CD4-positive, alpha-beta T cell treated with Interleukin-6 for 4 hours (primary cell): Measurements from ENCODE around the gene SLC25A39.
"Not testable (repeated sequence)": the region's sequence is repeated elsewhere in the genome, so short reads cannot be mapped to it uniquely, and the experiment has no call there.

Source experiments
- DNase-seq: peaks from one replicate; pipeline ENCODE4 v3.0.0-alpha.2; 2020; ENCODE audit warnings: mixed read lengths

The SLC25A39 gene, protein sequence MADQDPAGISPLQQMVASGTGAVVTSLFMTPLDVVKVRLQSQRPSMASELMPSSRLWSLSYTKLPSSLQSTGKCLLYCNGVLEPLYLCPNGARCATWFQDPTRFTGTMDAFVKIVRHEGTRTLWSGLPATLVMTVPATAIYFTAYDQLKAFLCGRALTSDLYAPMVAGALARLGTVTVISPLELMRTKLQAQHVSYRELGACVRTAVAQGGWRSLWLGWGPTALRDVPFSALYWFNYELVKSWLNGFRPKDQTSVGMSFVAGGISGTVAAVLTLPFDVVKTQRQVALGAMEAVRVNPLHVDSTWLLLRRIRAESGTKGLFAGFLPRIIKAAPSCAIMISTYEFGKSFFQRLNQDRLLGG

DNA sequence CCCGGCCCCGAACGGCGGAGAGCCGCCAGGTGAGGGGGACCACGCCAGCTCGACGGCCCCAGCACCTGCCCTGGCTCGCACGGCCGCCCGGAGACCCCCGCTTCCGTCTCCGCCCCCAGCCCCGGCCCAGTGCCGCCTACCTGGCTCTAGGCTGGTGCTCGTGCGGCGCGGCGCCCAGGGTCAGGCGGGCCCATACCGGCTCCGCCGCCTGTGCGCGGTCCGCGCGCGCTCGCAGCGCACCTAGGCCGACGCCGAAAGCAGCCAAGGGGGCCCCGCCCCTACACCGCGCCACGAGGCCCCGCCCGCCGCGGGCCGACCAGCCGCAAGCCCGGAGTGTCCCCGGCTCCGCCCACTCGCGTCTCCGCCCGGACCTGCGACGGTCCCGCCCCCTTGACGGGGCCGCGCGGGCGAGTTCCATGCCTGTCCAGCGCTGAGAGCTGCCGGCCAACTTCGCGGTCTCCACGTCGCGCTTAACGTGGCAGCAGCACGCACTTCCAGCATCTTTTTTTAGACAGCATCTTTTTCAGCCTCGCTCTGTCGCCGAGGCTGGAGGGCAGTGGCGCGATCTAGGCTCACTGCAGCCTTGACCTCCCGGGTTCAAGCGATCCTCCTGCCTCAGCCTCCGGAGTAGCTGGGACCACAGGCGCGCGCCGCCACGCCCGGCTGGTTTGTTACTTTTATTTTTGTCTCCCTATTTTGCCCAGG lies at the start of gene SLC25A39:
SLC25A39 (minus strand) TSS at position 253 of the 705 bp plus-strand sequence. CDS start 1,261 bp downstream, outside the sequence.
- peak; percentile 96 for DNase-seq

DNA sequence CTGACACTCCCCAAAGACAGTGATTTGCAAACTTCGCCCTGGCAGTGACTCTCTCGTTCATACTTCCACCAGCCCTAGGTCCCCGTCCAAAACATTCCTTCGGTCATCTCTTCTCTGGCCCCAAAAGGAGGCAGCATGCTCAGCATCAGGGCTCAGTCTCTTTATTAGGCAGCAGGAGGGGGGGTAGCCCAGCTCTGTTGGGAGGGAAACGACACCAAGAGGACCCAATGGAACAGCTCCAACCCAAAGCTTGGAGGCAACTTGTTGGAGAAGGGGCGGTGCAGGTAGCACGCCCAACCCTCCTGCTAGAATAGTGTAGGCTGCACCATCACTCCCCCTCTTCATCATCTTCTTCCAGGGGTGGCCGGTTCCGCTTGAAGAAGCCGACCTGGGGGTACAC lies 47.4 kb upstream of the SLC25A39 start:
- no peak for DNase-seq

- DNase-seq = not testable (repeated sequence)
Observed at GRCh38 chr17:44369414-44370023, 44.9 kb upstream of the SLC25A39 start.

- not testable (repeated sequence) for DNase-seq
Observed at GRCh38 chr17:44368391-44369243, 44.0 kb upstream of the SLC25A39 start.

DNA sequence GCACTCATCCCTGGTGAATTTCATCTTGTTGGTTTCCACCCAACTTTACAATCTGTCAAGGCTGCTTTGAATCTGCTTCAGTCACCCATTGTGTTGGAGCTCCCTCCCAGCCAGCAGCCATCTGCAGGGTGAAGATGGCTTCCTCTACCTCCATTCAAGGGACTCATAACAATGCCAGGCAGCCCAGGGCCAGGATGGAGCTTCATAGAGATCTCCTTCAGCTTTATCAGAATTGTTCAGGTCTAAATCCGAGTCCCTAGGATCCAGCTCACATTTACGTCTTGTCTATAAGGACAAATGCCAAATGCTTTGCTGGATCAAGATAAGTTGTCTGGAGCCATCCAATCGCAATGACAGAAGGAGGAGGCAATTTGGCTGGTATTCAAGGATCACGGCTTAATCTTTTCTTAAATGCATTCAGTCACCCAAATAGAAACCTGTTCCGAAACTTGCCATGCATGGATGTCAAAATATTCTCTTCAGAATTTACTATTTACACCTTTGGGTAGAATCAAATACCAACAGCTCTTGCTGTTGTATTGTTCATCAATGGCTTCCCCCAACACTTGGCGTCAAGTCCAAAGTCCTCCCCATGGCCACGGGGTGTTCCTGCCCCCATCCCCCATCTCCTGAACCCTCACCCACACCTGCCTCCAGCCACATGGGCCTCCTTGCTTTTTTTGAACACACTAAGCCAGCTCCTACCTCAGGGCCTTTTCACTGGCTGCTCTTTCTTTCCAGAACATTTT lies 42.8 kb upstream of the SLC25A39 start:
- DNase-seq = no peak

GRCh38 chr17:44365051-44365450 lies 40.4 kb upstream of the SLC25A39 start:
- DNase-seq = not testable (repeated sequence)

DNA sequence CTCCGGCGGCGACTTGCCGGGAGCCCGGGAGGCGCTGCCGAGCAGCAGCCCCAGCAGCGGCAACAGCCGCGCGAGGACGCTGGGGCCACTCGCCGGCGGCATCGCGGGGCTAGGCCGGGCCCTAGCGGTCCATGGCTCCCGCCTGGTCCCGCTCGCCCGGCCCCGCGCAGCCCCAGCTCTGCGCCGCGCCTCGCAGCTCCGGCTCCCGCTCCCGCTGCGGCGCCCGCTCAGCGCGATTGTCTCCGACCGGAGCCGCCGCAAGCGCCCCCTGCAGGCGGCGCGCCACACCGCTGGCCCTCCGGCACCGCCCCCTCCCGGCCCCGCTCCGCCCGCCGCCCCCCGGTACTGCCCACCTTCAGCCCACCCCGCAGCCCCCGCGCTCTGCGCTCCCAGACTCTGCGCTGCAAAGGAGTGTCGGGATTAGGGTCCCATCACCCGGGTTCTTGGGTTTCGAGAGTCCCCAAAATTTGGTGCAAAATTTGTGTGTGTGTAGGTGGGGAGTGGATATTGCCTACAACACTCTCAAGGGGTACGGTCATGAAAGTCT lies 39.1 kb upstream of the SLC25A39 start, which contains the start of gene FAM171A2:
FAM171A2 (minus strand) TSS at position 241 of the 547 bp plus-strand sequence; CDS start at position 102, 139 bp downstream.
- DNase-seq = peak; percentile 74

- peak; percentile 26 for DNase-seq
Observed at GRCh38 chr17:44362949-44363612, 38.5 kb upstream of the SLC25A39 start.

- no peak for DNase-seq
Observed at GRCh38 chr17:44362459-44362948, 37.9 kb upstream of the SLC25A39 start.

DNA sequence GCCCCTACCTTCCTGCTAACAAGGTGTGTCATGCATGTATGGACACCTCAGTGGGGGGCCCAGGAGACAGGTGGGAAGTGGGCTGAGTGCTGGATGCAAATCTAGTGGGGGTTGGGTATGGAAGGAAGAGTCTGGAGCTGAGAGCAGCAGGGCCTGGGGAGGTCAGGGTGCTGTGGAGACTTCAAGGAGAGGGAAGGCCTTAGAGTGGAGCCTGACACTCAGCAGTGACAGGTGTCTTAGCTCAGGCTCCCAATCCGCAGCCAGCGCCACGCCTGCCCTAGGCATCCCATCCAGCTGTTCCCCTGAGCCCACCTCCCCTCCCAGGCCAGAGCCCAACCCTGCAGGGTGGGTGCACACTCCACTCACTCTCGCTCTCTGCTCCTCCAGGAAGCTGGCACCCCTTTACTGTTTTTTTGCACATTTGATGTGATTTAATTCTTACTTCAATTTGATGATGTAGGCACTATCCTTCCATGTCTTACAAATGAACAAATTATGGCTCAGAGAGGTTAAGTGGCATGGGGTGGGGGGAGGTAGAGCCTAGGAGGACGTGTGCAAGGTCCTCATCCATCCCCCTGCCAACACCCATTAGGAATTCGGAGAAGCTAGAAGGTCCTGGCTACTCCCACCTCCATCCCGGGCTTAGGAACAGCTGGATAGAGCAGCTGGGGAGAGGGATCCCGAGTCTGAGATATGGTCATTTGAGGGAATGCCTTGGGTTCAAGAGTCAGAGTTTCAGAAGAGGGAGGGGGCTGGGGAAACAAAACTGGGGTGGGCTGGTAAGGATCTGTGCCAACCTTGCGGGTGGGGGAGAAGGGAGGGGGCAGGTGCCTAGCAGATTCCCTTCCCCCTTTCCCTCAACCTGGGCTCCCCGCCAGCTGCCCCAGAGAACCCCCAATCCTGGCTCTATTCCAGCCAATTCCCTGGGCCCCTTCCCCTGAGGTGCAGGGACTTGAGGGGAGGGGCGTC lies 37.0 kb upstream of the SLC25A39 start:
- DNase-seq = no peak

- no peak for DNase-seq
Observed at GRCh38 chr17:44360826-44361225, 36.2 kb upstream of the SLC25A39 start.

DNA sequence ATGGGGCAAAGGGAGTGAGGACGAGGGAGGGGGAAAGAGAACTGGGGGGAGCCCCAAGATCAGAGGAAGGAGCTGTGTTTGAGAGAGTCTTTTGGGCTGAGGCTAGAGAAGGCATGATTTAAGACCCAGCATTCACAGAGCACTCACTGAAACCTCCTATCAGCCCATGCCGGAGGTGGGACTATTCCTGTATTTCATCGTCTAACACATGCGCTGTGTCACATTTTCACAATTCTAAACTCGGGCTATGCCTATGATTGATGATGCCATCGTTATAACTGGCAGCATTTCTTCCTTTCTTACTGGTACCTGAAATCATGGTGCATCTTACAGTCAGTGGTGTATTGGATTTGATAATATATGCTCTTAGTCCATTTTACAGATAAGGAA lies 35.5 kb upstream of the SLC25A39 start:
- DNase-seq = no peak

GRCh38 chr17:44359458-44360143 lies 35.0 kb upstream of the SLC25A39 start:
- no peak for DNase-seq

- no peak for DNase-seq
Observed at GRCh38 chr17:44359006-44359405, 34.4 kb upstream of the SLC25A39 start.

- no peak for DNase-seq
Observed at GRCh38 chr17:44358066-44358465, 33.4 kb upstream of the SLC25A39 start.

DNA sequence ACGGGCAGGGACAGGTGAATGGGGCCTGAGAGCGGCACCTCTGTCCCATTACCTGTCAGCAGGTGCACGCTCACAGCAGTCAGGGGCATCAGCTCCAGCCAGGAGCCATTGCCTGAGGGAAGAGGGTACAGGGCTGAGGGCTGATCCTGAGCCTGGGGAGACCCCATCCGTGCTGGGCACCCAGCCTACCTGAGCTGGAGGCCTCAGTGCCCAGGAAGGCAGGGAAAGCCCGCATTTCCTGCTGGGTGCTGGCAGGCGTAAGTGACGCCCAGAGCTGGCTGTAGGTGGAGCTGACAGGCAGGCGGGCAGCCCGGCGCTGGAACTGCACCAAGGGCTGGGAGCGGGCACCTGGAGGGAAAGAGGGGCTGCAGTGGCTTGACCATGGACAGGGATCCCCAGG lies 31.6 kb upstream of the SLC25A39 start:
- no peak for DNase-seq

- DNase-seq = no peak
Observed at GRCh38 chr17:44355642-44356099, 31.0 kb upstream of the SLC25A39 start.
